Stimulated activated CD8-positive, alpha-beta memory T cell treated with anti-CD3 and anti-CD28 coated beads, Interleukin-15, amount 100 ng/mL, for 1 hour (primary cell): ENCODE data around the gene SH3RF3.
"Not testable (repeated sequence)": the region's sequence is repeated elsewhere in the genome, so short reads cannot be mapped to it uniquely, and the experiment has no call there.

ENCODE experiments used
- DNase-seq: peaks from one replicate; pipeline ENCODE4 v3.0.0-alpha.2; 2020; ENCODE audit warnings: low read depth

The SH3RF3 gene

GRCh38 chr2:109159096-109159495 lies 30.1 kb downstream of the SH3RF3 start:
- DNase-seq, result no peak

DNA sequence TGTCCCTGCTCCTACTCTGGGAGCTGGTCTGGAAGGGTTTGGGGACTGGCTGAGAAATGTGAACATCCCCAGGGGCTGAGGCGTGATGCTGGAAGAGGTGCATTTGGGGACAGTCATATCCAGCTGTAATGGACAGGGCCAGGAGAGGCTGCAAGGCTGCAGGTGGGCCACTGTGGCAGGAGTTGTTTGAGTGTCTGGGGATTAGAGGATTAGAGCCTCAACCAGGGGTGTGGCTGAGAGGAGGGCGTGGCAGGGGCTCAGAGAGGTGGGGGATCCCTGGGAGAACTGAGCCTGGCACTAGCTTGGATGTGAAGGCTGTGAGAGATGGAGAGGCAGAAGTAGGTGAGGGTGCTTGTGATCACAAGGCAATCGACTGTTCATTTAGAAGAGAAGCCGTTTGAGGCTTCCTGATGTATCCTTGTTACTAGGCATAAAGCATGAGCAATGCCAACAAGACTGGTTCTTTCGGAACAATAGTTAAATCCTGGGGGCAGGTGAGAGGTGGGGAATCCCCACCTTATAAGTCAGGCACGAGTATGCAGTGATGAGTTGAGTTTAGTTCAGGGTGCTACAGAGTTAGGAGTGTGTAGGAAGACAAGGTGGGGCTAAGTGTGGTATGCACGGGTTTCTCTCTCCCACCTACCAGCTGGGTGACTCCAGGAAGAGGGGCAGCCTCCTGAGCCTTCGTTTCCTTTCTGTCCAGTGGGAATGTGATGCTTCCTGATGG lies 31.9 kb downstream of the SH3RF3 start:
- no peak for DNase-seq

DNA sequence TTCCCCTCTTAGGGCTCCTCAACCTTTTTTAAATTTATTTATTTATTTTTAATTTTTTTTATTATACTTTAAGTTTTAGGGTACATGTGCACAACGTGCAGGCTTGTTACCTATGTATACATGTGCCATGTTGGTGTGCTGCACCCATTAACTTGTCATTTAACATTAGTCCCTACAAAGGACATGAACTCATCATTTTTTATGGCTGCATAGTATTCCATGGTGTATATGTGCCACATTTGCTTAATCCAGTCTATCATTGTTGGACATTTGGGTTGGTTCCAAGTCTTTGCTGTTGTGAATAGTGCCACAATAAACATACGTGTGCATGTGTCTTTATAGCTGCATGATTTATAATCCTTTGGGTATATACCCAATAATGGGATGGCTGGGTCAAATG lies 33.4 kb downstream of the SH3RF3 start:
- not testable (repeated sequence) for DNase-seq

- DNase-seq, result no peak
Measured at GRCh38 chr2:109162999-109163398, 34.0 kb downstream of the SH3RF3 start.

GRCh38 chr2:109164311-109164710 lies 35.3 kb downstream of the SH3RF3 start:
- DNase-seq, result no peak

DNA sequence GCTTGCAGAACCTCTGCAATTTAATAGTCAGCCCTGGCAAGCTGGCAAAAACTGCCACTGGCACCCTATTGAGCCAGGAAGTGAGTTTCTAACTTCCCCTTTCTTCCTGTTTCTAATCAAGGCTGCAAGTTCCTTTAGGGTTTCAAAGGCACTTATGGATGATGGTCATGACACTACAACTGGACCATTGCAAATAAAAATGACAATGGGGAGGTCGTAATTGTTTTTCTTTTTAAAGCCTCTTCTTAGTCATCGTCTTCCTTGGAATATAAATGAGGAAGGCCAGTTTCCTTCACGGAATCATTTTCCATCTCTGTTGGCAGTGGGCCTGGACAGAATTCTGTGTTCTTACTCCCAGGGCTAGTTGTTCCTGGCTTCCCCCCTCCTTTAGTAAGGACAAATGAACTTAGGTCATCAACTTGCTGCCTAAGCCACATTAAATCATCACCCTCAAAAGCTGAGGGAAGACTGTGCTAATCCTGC lies 35.8 kb downstream of the SH3RF3 start:
- DNase-seq, result no peak

- DNase-seq, result no peak
Measured at GRCh38 chr2:109166811-109167210, 37.8 kb downstream of the SH3RF3 start.

DNA sequence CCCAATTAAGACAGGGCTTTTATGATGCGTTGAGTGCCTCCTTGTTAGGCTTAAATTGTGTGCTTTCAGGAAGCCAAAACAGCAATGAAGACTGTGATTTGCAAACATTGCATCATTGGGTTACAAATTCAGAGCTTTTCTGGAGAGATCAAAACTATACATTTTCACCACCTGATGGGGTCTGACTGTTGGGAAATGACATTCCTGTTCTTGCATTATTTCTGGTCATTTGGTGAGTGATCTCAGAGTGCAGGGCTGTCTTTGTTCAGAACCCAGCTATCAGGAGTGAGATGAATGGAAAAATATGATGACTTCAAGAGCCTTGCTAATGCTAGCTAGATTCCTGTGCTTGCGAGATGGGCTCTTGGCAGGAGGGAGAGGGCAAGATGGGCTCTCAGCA lies 39.1 kb downstream of the SH3RF3 start:
- no peak for DNase-seq

DNA sequence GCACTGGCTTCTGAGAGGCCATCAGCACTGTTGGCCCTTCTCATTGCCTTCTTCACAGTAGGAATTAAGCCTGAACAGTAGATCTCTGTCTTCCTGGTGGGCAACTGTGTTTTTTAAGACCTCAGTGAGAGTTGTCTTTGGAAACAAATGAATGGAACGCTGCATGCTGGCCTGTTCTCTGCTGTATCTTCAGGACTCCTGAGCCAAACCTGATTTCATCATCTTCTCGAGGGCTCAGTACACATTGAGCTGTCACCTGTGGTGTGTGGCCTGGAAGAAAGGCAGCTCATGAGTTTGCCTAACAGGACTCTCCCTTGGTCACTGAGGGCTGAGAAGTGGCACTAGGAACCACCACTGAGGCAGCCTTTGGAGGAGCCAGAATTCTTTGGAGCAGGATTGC lies 39.7 kb downstream of the SH3RF3 start:
- DNase-seq, result no peak

DNA sequence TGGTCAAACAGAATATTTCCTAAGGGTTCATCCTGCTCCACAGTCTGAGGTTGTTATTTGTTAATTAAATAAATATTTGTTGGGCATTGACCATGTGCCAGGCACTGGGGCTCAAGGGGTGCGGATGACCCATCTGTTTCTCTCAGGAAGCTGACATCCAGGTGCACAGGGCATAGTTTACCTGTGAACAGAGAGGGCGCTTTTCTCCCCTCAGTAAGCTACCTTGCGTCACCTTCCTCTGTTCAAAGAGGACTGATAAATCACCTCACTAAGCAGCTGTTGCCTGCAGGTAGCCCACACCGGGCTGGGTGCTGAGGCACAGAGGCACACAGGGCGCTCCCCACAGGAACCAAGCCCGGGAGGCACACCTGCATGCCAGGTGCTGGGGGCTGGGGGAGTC lies 41.6 kb downstream of the SH3RF3 start:
- DNase-seq, result no peak

DNA sequence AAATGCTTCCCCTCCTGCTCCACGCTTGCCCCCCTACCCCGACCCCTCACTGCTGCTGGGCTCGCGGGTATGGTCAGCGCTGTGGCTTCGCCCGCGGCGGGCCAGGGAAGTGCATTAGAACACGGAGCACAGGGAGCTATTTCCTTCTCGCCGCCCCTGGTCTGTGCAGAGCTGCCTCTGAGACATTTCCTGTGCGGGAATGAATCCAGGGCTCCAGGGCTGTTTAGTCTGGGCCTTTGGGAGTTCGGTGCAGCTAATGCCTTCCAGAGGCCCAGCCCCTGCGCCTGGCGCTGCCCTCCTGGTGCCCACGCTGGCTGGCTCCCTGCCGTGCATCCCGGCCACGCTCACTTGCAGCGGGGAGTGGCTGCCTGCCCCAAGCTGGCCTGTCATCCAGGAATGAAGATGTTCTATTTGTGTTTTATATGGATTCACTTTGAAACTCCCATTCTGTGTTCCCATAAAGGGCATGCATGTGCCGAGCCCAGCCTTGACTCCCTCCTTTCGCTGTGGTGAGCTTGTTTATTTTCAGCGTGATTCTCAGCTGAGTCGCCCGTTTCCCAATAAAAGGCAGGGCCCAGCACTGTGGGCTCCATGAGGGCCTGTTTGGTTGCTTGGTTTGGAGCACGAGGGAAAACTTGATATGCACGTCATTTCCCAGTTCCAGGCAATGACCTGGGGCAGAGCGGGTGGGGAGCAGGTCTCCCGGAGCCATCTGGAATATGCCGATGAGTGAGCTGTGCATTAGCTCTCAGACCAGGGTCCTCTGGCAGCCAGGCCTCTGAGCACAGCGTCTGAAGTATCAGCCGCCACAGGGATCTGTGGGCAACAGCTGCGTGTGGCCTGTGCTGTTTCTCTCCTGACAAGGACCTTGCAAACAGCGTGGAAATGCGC lies 42.7 kb downstream of the SH3RF3 start:
- DNase-seq, result no peak

DNA sequence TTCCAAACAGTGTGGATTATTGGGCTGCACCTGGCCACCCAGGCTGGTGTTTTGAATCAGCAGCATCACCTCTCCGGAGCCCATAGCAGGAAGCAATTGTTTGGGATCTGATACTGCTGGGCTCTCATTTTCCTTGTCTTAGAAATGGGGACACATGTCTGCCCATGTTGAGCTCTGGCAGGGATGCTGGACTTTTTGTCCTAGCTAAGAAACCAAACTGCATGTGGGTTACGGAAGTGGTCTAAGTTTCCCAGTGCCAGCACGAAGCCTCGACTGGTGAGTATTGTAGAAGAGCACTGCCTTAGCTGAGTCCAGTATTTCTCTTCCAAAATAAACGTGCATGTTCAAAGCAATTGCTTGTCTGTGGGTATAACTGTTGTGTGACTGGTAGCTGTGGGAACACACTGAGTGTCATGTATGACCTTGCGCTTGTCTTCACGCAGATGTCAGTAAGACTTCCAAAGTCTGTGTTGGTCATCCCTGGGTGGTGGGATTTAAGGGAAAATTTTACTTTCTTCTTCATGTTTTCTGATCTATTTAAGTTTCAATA lies 43.6 kb downstream of the SH3RF3 start:
- no peak for DNase-seq

DNA sequence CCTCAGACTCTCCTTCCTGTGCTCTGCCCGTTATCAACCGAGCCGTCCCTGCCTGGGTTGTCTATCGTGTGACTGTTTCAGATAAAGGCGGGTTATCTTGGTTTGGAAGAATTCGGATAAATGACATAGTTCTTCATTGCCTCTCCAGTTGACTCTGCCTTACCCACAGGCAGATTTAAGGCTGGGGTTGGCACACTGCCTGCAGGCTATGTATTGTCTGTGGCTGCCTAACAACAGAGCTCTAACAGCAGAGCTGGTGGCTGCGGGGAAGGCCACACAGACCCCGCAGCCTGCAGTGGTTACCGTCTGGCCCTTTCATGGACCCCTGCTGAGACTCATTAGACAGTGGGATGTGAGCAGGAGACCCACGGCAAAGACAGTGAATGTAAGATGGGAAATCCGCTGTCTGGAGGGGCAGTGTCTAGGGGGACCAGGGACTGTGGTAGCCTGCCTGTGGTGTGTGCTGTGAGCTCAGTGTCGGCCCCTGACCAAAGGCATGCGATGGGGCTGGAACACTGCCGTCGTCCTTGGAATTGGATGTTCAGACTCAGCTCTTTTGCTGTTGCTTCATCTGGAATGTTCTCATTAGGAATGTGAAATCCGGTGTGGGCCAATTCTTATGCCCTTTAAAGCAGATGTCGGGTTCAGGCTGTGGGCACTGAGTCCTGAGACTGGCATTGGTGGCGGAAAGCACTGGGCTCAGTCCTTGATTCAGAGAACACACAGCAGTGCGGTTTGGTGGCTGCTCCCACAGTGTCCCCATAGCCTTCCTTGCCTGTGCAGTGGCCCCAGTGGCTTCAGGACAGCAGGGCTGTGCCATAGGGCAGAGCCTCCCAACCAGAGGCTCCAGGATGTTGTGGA lies 44.5 kb downstream of the SH3RF3 start:
- DNase-seq, result no peak

DNA sequence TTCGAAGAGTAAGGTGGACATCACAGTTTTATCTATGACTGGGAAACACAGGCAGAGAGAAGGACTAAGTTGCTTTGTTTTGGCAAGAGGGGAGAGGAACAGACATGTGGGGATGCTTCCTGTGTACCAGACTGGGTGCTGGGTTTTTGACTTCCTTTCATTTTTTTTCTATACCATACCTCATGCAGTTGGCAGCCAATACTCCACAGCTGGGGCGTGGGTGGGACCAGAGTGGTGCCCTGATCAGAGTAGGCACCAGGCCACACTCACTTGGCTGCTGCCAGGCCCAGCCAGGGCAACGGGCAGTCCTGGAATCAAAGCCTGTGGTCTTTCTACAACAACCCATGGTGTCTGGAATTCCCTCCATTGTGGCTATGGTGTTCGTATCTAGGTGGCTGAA lies 45.2 kb downstream of the SH3RF3 start:
- no peak for DNase-seq

DNA sequence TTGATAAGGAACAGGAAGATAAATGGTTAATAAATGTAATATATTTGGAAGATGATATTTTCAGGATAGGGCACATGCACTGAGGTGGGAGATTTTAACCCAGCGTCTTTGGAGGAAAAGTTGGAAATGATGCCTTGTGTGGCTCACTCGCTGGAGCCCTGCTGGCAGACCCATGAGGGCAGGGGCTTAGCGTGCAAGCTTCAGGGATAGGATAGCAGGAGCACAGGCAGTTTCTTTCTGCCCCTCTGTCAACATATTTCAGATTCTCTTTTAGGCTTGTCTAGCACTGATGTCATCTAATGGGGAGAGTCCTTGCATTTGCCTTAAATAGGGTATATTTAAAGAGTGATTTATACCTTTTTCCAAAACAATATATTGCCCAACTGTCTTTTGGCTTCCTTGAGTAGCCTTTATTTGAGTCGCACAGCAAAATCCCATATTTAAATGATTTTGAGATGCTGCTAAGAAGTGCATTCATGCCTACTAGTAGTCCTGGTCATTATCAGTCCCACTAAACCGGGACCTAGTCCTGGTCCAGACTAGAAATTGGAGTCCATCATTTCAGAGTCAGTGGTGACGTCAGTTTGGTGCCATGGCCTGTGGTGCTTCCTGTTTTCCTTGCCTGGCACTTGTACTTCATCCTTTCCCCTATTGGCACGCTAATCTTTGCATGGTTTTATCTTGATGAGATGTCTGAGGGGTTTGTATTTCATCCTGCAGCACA lies 45.8 kb downstream of the SH3RF3 start:
- no peak for DNase-seq

DNA sequence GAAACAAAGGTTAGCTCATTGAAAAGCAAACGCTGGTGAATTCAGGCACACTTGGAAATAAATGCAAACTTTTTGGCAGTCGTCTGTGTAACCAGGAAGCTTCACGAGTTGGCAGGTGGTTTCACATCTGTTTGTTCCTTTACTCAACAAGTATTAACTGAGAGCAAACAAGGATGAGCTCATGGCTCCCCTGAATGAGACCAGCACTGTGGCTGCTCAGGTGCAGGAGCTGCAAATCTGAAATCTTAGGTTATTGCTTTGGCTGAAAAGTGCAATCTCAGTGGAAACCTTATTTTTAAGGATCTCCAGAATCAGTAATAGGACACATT lies 46.3 kb downstream of the SH3RF3 start:
- DNase-seq, result no peak

GRCh38 chr2:109176928-109177327 lies 47.9 kb downstream of the SH3RF3 start:
- no peak for DNase-seq

GRCh38 chr2:109177635-109178034 lies 48.6 kb downstream of the SH3RF3 start:
- no peak for DNase-seq

GRCh38 chr2:109178968-109179367 lies 50.0 kb downstream of the SH3RF3 start:
- DNase-seq, result no peak

GRCh38 chr2:109180786-109181185 lies 51.8 kb downstream of the SH3RF3 start:
- DNase-seq, result no peak

- DNase-seq, result no peak
Measured at GRCh38 chr2:109182426-109182825, 53.4 kb downstream of the SH3RF3 start.

- no peak for DNase-seq
Measured at GRCh38 chr2:109183871-109184270, 54.9 kb downstream of the SH3RF3 start.
